Measurements from ENCODE around the gene PDK1. TPM values are rescaled to one million over a fixed set of nuclear protein-coding genes. Genes with fewer than 3 reads are reported as not detected.
"Not testable (repeated sequence)": the region's sequence is repeated elsewhere in the genome, so short reads cannot be mapped to it uniquely, and the experiment has no call there.

Gene PDK1
- total RNA-seq, 2 donors from 2014 or later, result 25.5 to 34.0 TPM

GRCh38 chr2:172535119-172535518, 20.8 kb upstream of the PDK1 start:
- Mint-ChIP-seq H3K36me3 (ENCODE audit: low read depth) (peaks cover 4% of the 10 kb centered on the region), H3K27me3 (no peaks in the 10 kb centered on the region), H3K4me3 (no peak overlapping the region), H3K4me1 (no peaks in the 10 kb centered on the region), H3K27ac (no peak overlapping the region)
- DNase-seq (no peak), ATAC-seq (no peak)
- H3K9me3 ChIP-seq (ENCODE audit: control insufficient read depth, low read length, poor library complexity, severe bottlenecking), result peaks cover 2% of the 10 kb centered on the region

GRCh38 chr2:172537851-172538250, 18.0 kb upstream of the PDK1 start:
- H3K27me3 Mint-ChIP-seq; DNase-seq; H3K4me1 Mint-ChIP-seq; H3K9me3 ChIP-seq (ENCODE audit: control insufficient read depth, low read length, poor library complexity, severe bottlenecking); H3K27ac Mint-ChIP-seq; ATAC-seq; H3K4me3 Mint-ChIP-seq; H3K36me3 Mint-ChIP-seq (ENCODE audit: low read depth): not testable (repeated sequence)

- H3K9me3 ChIP-seq (ENCODE audit: control insufficient read depth, low read length, poor library complexity, severe bottlenecking), result peaks cover 2% of the 10 kb centered on the region
- no peak for DNase-seq
- Mint-ChIP-seq H3K4me1 (no peaks in the 10 kb centered on the region), H3K36me3 (ENCODE audit: low read depth) (peaks cover 8% of the 10 kb centered on the region), H3K27me3 (no peaks in the 10 kb centered on the region), H3K4me3 (no peak overlapping the region), H3K27ac (no peak overlapping the region)
- ATAC-seq, result no peak
Measured at GRCh38 chr2:172539767-172540166, 16.1 kb upstream of the PDK1 start.

GRCh38 chr2:172540421-172540820, 15.5 kb upstream of the PDK1 start:
- H3K27me3 Mint-ChIP-seq, result no peaks in the 10 kb centered on the region
- ATAC-seq (no peak), DNase-seq (no peak)
- H3K36me3 Mint-ChIP-seq (ENCODE audit: low read depth), result peaks cover 5% of the 10 kb centered on the region
- H3K4me3 Mint-ChIP-seq, result no peak overlapping the region
- H3K9me3 ChIP-seq (ENCODE audit: control insufficient read depth, low read length, poor library complexity, severe bottlenecking), result no peaks in the 10 kb centered on the region
- H3K27ac Mint-ChIP-seq, result no peak overlapping the region
- H3K4me1 Mint-ChIP-seq, result no peaks in the 10 kb centered on the region

GRCh38 chr2:172545408-172546075, 10.3 kb upstream of the PDK1 start:
- Mint-ChIP-seq H3K27me3 (no peaks in the 10 kb centered on the region), H3K4me3 (no peak overlapping the region), H3K27ac (no peak overlapping the region), H3K4me1 (peaks cover 4% of the 10 kb centered on the region), H3K36me3 (ENCODE audit: low read depth) (peaks cover 5% of the 10 kb centered on the region)
- ATAC-seq (no peak), DNase-seq (no peak)
- no peaks in the 10 kb centered on the region for H3K9me3 ChIP-seq (ENCODE audit: control insufficient read depth, low read length, poor library complexity, severe bottlenecking)

GRCh38 chr2:172549131-172549530, 6.8 kb upstream of the PDK1 start:
- ATAC-seq, result no peak
- Mint-ChIP-seq H3K36me3 (ENCODE audit: low read depth) (no peaks in the 10 kb centered on the region), H3K27ac (no peak overlapping the region)

GRCh38 chr2:172549802-172550201, 6.1 kb upstream of the PDK1 start:
- not testable (repeated sequence) for DNase-seq; H3K36me3 Mint-ChIP-seq (ENCODE audit: low read depth); H3K9me3 ChIP-seq (ENCODE audit: control insufficient read depth, low read length, poor library complexity, severe bottlenecking); H3K27ac Mint-ChIP-seq; H3K27me3 Mint-ChIP-seq
- H3K4me1 Mint-ChIP-seq, result peaks cover 15% of the 10 kb centered on the region
- peak; percentile 33 for ATAC-seq
- H3K4me3 Mint-ChIP-seq, result peak overlapping the region; percentile 15

More at GRCh38 chr2:172549131-172549530, 6.8 kb upstream of the PDK1 start:
- no peak for DNase-seq
- no peaks in the 10 kb centered on the region for H3K9me3 ChIP-seq (ENCODE audit: control insufficient read depth, low read length, poor library complexity, severe bottlenecking)
- H3K4me1 Mint-ChIP-seq, result peaks cover 13% of the 10 kb centered on the region
- no peak overlapping the region for H3K4me3 Mint-ChIP-seq
- H3K27me3 Mint-ChIP-seq, result no peaks in the 10 kb centered on the region

GRCh38 chr2:172550419-172550818, 5.5 kb upstream of the PDK1 start:
- H3K36me3 Mint-ChIP-seq (ENCODE audit: low read depth), result no peaks in the 10 kb centered on the region
- no peaks in the 10 kb centered on the region for H3K9me3 ChIP-seq (ENCODE audit: control insufficient read depth, low read length, poor library complexity, severe bottlenecking)
- peak overlapping the region; percentile 21 for H3K4me3 Mint-ChIP-seq
- no peaks in the 10 kb centered on the region for H3K27me3 Mint-ChIP-seq
- DNase-seq (no peak), ATAC-seq (no peak)
- H3K4me1 Mint-ChIP-seq, result peaks cover 19% of the 10 kb centered on the region
- no peak overlapping the region for H3K27ac Mint-ChIP-seq

GRCh38 chr2:172551271-172551670, 4.6 kb upstream of the PDK1 start:
- peaks cover 19% of the 10 kb centered on the region for H3K4me1 Mint-ChIP-seq
- H3K27me3 Mint-ChIP-seq, result no peaks in the 10 kb centered on the region
- no peaks in the 10 kb centered on the region for H3K36me3 Mint-ChIP-seq (ENCODE audit: low read depth)
- no peak for DNase-seq
- H3K4me3 Mint-ChIP-seq, result no peak overlapping the region
- ATAC-seq, result no peak
- no peak overlapping the region for H3K27ac Mint-ChIP-seq
- no peaks in the 10 kb centered on the region for H3K9me3 ChIP-seq (ENCODE audit: control insufficient read depth, low read length, poor library complexity, severe bottlenecking)

GRCh38 chr2:172552547-172553291, 3.2 kb upstream of the PDK1 start:
- Mint-ChIP-seq H3K27ac (no peak overlapping the region), H3K36me3 (ENCODE audit: low read depth) (no peaks in the 10 kb centered on the region), H3K4me1 (peaks cover 28% of the 10 kb centered on the region)

GRCh38 chr2:172554352-172555271, 1.3 kb upstream of the PDK1 start:
- H3K27me3 Mint-ChIP-seq, result no peaks in the 10 kb centered on the region
- H3K27ac Mint-ChIP-seq, result peak overlapping the region; percentile 29
- no peaks in the 10 kb centered on the region for H3K9me3 ChIP-seq (ENCODE audit: control insufficient read depth, low read length, poor library complexity, severe bottlenecking)
- DNase-seq, result no peak
- no peak for ATAC-seq
- H3K36me3 Mint-ChIP-seq (ENCODE audit: low read depth), result no peaks in the 10 kb centered on the region
- peak overlapping the region; percentile 92 for H3K4me3 Mint-ChIP-seq
- H3K4me1 Mint-ChIP-seq, result peaks cover 33% of the 10 kb centered on the region

More at GRCh38 chr2:172552547-172553291, 3.2 kb upstream of the PDK1 start:
- H3K9me3 ChIP-seq (ENCODE audit: control insufficient read depth, low read length, poor library complexity, severe bottlenecking), result no peaks in the 10 kb centered on the region
- Mint-ChIP-seq H3K4me3 (no peak overlapping the region), H3K27me3 (no peaks in the 10 kb centered on the region)
- DNase-seq (no peak), ATAC-seq (no peak)

GRCh38 chr2:172555272-172555521, 693 bp upstream of the PDK1 start:
- Mint-ChIP-seq H3K4me1 (peaks cover 31% of the 10 kb centered on the region), H3K27me3 (no peaks in the 10 kb centered on the region), H3K4me3 (peak overlapping the region; percentile 92), H3K27ac (peak overlapping the region; percentile 29), H3K36me3 (ENCODE audit: low read depth) (no peaks in the 10 kb centered on the region)
- ATAC-seq (peak; percentile 35), DNase-seq (no peak)
- H3K9me3 ChIP-seq (ENCODE audit: control insufficient read depth, low read length, poor library complexity, severe bottlenecking), result no peaks in the 10 kb centered on the region

GRCh38 chr2:172556284-172557033, 569 bp downstream of the PDK1 start:
- H3K36me3 Mint-ChIP-seq (ENCODE audit: low read depth), result no peaks in the 10 kb centered on the region
- peaks cover 22% of the 10 kb centered on the region for H3K4me1 Mint-ChIP-seq

More at GRCh38 chr2:172556284-172557033, 569 bp downstream of the PDK1 start:
- DNase-seq, result peak; percentile 19 to 51 (median 46)
- peak; percentile 44 for ATAC-seq
- no peaks in the 10 kb centered on the region for H3K9me3 ChIP-seq (ENCODE audit: control insufficient read depth, low read length, poor library complexity, severe bottlenecking)
- peak overlapping the region; percentile 34 for H3K27ac Mint-ChIP-seq
- H3K27me3 Mint-ChIP-seq, result no peaks in the 10 kb centered on the region
- H3K4me3 Mint-ChIP-seq, result peak overlapping the region; percentile 93
